ENCODE measurements around the gene MYH3.

- TF ChIP-seq CTCF (IDR thresholded peaks at IDR 0.05): no peak
- no peak for TF ChIP-seq POLR2A (IDR thresholded peaks at IDR 0.05)
Observed at GRCh38 chr17:10657879-10658278, 770 bp upstream of the MYH3 start.

All from thyroid gland (tissue), 4 donors.